DMS 273 (cell line): ENCODE measurements around the gene LIPE.
A peak's percentile ranks its signal among the peaks of the same experiment; 100 is the strongest.

Experiments
- DNase-seq: peaks from one replicate; lab custom pipeline; 2025; ENCODE audit not compliant: unreplicated experiment; lab: John Stamatoyannopoulos, UW

Gene LIPE

GRCh38 chr19:42386974-42387707, 40.0 kb downstream of the LIPE start:
- DNase-seq: peak; percentile 85

GRCh38 chr19:42380155-42380554, 47.0 kb downstream of the LIPE start:
- DNase-seq: no peak

- peak; percentile 40 for DNase-seq
These were observed 48.7 kb downstream of the LIPE start for GRCh38 chr19:42378225-42379215.

- no peak for DNase-seq
These were observed 51.0 kb downstream of the LIPE start for GRCh38 chr19:42376177-42376555.

GRCh38 chr19:42375415-42376176, 51.6 kb downstream of the LIPE start:
- no peak for DNase-seq

- no peak for DNase-seq
These were observed 52.3 kb downstream of the LIPE start for GRCh38 chr19:42374826-42375376.

GRCh38 chr19:42370626-42371175, 56.5 kb downstream of the LIPE start:
- DNase-seq: no peak

GRCh38 chr19:42370068-42370520, 57.1 kb downstream of the LIPE start:
- DNase-seq: no peak

GRCh38 chr19:42369433-42370067, 57.6 kb downstream of the LIPE start:
- no peak for DNase-seq

GRCh38 chr19:42368765-42369164, 58.4 kb downstream of the LIPE start:
- no peak for DNase-seq

GRCh38 chr19:42368360-42368759, 58.8 kb downstream of the LIPE start:
- no peak for DNase-seq

GRCh38 chr19:42367929-42368328, 59.3 kb downstream of the LIPE start:
- DNase-seq: no peak

- peak; percentile 62 for DNase-seq
These were observed 60.5 kb downstream of the LIPE start for GRCh38 chr19:42366673-42367072.

GRCh38 chr19:42363614-42364346, 63.4 kb downstream of the LIPE start:
- peak; percentile 35 for DNase-seq

- no peak for DNase-seq
These were observed 64.2 kb downstream of the LIPE start for GRCh38 chr19:42362891-42363440.

GRCh38 chr19:42362342-42362741, 64.8 kb downstream of the LIPE start:
- no peak for DNase-seq

- DNase-seq: no peak
These were observed 65.7 kb downstream of the LIPE start for GRCh38 chr19:42361545-42361910.

- DNase-seq: peak; percentile 34
These were observed 66.2 kb downstream of the LIPE start for GRCh38 chr19:42360787-42361544.
